Erythroblast (primary cell): ENCODE measurements around the gene TTC7B.

Experiments
- GATA1 ChIP-seq: IDR thresholded peaks from 2 replicates; pipeline ENCODE4 v1.6.1; 2011; ENCODE audit warnings: low read depth, mild to moderate bottlenecking, control low read depth, low read length, moderate library complexity
- POLR2A ChIP-seq: IDR thresholded peaks from 2 replicates; pipeline ENCODE4 v1.6.1; 2011; ENCODE audit warnings: mild to moderate bottlenecking, low read length

- TF ChIP-seq POLR2A = no peak
- TF ChIP-seq GATA1 = no peak
These were observed 38.3 kb downstream of the TTC7B start for GRCh38 chr14:90777830-90778485.
